Cardiac fibroblast (primary cell): ENCODE data around the gene HIF3A.
"Not testable (repeated sequence)": the region's sequence is repeated elsewhere in the genome, so short reads cannot be mapped to it uniquely, and the experiment has no call there.

Experiments
- DNase-seq, 2 donors: peaks; one replicate each; pipeline versions ENCODE4 v3.0.0 to v3.0.0-alpha.2; 2010; ENCODE audit warnings: low read depth in 2 of 2
- H3K4me3 ChIP-seq, 2 donors: replicated peaks in 1 of 2; 1 replicate in 1 of 2; 2 replicates in 1 of 2; pipeline ENCODE4 v1.5.1; 2011; ENCODE audit warnings: low read depth in 2 of 2, low read length in 2 of 2, mild to moderate bottlenecking in 2 of 2, moderate library complexity in 1 of 2
- CTCF ChIP-seq: IDR thresholded peaks from one replicate; pipeline ENCODE4 v1.5.1; 2011; ENCODE audit warnings: low read depth, mild to moderate bottlenecking, low read length, inconsistent platforms

The HIF3A gene

GRCh38 chr19:46369817-46370216 lies 73.0 kb downstream of the HIF3A start:
- no peak for DNase-seq
- no peak overlapping the region for H3K4me3 ChIP-seq
- no peak for TF ChIP-seq CTCF

- no peak for TF ChIP-seq CTCF
- no peak overlapping the region for H3K4me3 ChIP-seq
- DNase-seq: peak in 1 of 2 donors; percentile 39
These were observed 74.6 kb downstream of the HIF3A start for GRCh38 chr19:46371371-46371901.

GRCh38 chr19:46372901-46373490 lies 76.2 kb downstream of the HIF3A start:
- peak; percentile 43 for TF ChIP-seq CTCF
- no peak overlapping the region for H3K4me3 ChIP-seq
- DNase-seq: peak; percentile 28 to 67

GRCh38 chr19:46373491-46374359 lies 76.9 kb downstream of the HIF3A start:
- TF ChIP-seq CTCF: no peak
- no peak overlapping the region for H3K4me3 ChIP-seq

GRCh38 chr19:46374536-46375475 lies 78.0 kb downstream of the HIF3A start:
- H3K4me3 ChIP-seq: no peak overlapping the region
- no peak for DNase-seq

More at GRCh38 chr19:46373491-46374359, 76.9 kb downstream of the HIF3A start:
- DNase-seq: peak; percentile 40 to 48

GRCh38 chr19:46375476-46376067 lies 78.7 kb downstream of the HIF3A start:
- not testable (repeated sequence) for H3K4me3 ChIP-seq, DNase-seq

More at GRCh38 chr19:46374536-46375475, 78.0 kb downstream of the HIF3A start:
- TF ChIP-seq CTCF: no peak
